ENCODE data around the gene SLC22A23. TPM values are rescaled to one million over a fixed set of nuclear protein-coding genes. Genes with fewer than 3 reads are reported as not detected.

Gene SLC22A23
- total RNA-seq, 1 donor = 9.0 TPM

GRCh38 chr6:3232017-3232945 lies 224.6 kb downstream of the SLC22A23 start:
- no peak for TF ChIP-seq CTCF (IDR thresholded peaks at IDR 0.05; ENCODE audit: insufficient read depth, low read length)
- peak overlapping the region; percentile 66 for H3K4me3 ChIP-seq (ENCODE audit: low read depth, low read length)
- DNase-seq (ENCODE audit: low read depth) = no peak

GRCh38 chr6:3231247-3232016 lies 225.4 kb downstream of the SLC22A23 start:
- no peak for TF ChIP-seq CTCF (IDR thresholded peaks at IDR 0.05; ENCODE audit: insufficient read depth, low read length)
- H3K4me3 ChIP-seq (ENCODE audit: low read depth, low read length) = peak overlapping the region; percentile 66
- peak; percentile 66 for DNase-seq (ENCODE audit: low read depth)

DNA sequence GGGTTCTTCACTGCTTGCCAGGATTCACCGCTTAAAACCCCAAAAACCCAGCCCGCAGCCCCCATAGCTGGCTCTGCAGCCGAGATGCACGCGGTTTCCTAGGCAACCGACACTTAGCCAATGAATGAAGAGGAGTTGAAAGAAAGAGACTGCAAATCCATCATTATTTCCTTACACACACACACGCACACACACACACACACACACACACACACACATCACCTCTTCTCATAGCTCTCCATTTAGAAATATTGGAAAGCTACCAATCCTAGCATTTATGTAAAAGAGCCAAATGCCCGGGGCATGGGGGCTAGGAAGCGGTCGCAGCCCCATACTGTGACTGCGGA lies 226.0 kb downstream of the SLC22A23 start:
- no peak for TF ChIP-seq CTCF (IDR thresholded peaks at IDR 0.05; ENCODE audit: insufficient read depth, low read length)
- DNase-seq (ENCODE audit: low read depth) = peak; percentile 16

DNA sequence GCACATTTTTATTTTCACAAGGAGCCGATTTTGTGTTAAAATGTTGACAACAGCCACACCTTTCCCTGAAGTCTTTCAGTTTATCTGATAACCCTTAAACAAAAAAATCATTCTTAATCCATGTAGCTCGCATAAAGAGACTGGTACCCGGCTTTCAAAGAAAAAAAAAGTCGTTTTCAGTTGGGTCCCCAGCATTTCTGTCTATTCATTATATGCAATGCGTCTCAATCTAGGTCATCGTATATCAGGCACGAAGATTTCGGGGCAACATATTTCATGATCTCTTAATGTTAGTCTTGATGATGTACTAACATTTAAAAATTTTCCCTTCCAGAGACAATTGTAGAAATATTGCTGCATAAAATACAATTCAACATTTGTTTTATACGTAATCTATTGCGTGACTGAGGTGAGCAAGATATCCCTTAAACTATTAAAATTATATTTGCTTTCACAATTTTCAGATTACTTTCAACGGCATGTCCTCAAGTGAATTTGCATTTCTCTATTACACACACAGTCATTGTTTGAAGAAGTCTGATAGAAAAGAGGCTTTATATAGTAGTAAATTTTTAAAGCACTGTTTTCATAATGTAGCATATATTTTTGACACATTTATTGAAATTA lies 226.5 kb downstream of the SLC22A23 start:
- DNase-seq (ENCODE audit: low read depth) = peak; percentile 19
- TF ChIP-seq CTCF (IDR thresholded peaks at IDR 0.05; ENCODE audit: insufficient read depth, low read length) = no peak
- H3K4me3 ChIP-seq (ENCODE audit: low read depth, low read length) = no peak overlapping the region

More for the DNA sequence above, 226.0 kb downstream of the SLC22A23 start:
- peak overlapping the region; percentile 66 for H3K4me3 ChIP-seq (ENCODE audit: low read depth, low read length)

- TF ChIP-seq CTCF (IDR thresholded peaks at IDR 0.05; ENCODE audit: insufficient read depth, low read length) = no peak
- DNase-seq (ENCODE audit: low read depth) = peak; percentile 19
- no peak overlapping the region for H3K4me3 ChIP-seq (ENCODE audit: low read depth, low read length)
These were observed 227.2 kb downstream of the SLC22A23 start for GRCh38 chr6:3229566-3230178.

All from fibroblast of the aortic adventitia (primary cell).